ENCODE data around the gene DIS3L2.

- TF ChIP-seq POLR2A (IDR thresholded peaks at IDR 0.05) (no peak), CTCF (IDR thresholded peaks at IDR 0.05 in 8 of 11, conservative IDR thresholded peaks at IDR 0.05 in 3 of 11) (no peak)
Observed at GRCh38 chr2:232085164-232085563, 123.7 kb downstream of the DIS3L2 start.
